Measurements from ENCODE around the gene GPR142. TPM values are rescaled to one million over a fixed set of nuclear protein-coding genes. Genes with fewer than 3 reads are reported as not detected.

The GPR142 gene
- total and polyA plus RNA-seq, 2 of the 13 experiments (the other 11 are each of a cell fraction or from before 2014, with no cell fraction given): not detected

GRCh38 chr17:74358697-74359096 is 8.6 kb upstream of the GPR142 start:
- ChIA-PET POLR2A (no interaction called here), CTCF (ENCODE audit: low intra/inter-chr PET ratio, low total read pairs) (no interaction called here)
- H3K79me2 ChIP-seq (ENCODE audit: insufficient read depth, low read length): no peaks in the 10 kb centered on the region
- no TSS peak for BruUV-seq (replicated peaks)
- no peak overlapping the region for H3K4me3 ChIP-seq (replicated peaks in 1 of 3; ENCODE audit: insufficient read depth in 1 of 3, low read depth in 2 of 3, low read length in 3 of 3)
- FAIRE-seq (no peak), ATAC-seq (no peak), DNase-seq (ENCODE audit: low spot score) (no peak)
- peaks cover 3% of the 10 kb centered on the region; the same call in 1 of the 2 replicates for H4K20me1 ChIP-seq (ENCODE audit: insufficient read depth, low read length)
- WGBS (ENCODE audit: low lambda C conversion rate): 6% methylated on average over 9 of the region's 9 CpGs
- peaks cover 14 to 85% of the 10 kb centered on the region in 2 experiments; a peak in 4 of 5 replicates for H3K27me3 ChIP-seq (ENCODE audit: control insufficient read depth in 1 of 2, insufficient read depth in 2 of 2, low read length in 2 of 2)
- H3K27ac ChIP-seq (ENCODE audit: extremely low read length, insufficient read depth, low read length): no peak overlapping the region
- in situ Hi-C loops (cut with HindIII; ENCODE audit: extremely low pct_ligation_motif_present, low pct_unique_long_range_greater_than_20kb): no loop called here
- H3K4me1 ChIP-seq (ENCODE audit: insufficient read depth, low read length): no peaks in the 10 kb centered on the region
- H2AFZ ChIP-seq (ENCODE audit: low read length): no peak overlapping the region
- intact Hi-C loops (cut with micrococcal nuclease; ENCODE audit: unreplicated experiment): no loop called here
- no peaks in the 10 kb centered on the region for H3K36me3 ChIP-seq (replicated peaks in 1 of 2; ENCODE audit: control insufficient read depth in 1 of 2, insufficient read depth in 2 of 2, low read length in 2 of 2)
- no peaks in the 10 kb centered on the region for H3K9me3 ChIP-seq (ENCODE audit: low read length)
- H3K4me2 ChIP-seq (ENCODE audit: low read depth, low read length): no peak overlapping the region
- H3K9ac ChIP-seq (ENCODE audit: insufficient read depth, low read depth, low read length): no peak overlapping the region
- TF ChIP-seq RFX5 (IDR thresholded peaks at IDR 0.05; ENCODE audit: low read depth, low read length) (no peak), NFYC (CRISPR knock-in tag; IDR thresholded peaks at IDR 0.05) (peak; percentile 46; the same call in 1 of the 2 replicates), NR2C2 (CRISPR knock-in tag; IDR thresholded peaks at IDR 0.05; ENCODE audit: borderline replicate concordance) (peak; percentile 94), ZNF597 (CRISPR knock-in tag; IDR thresholded peaks at IDR 0.05) (no peak), GABPA (IDR thresholded peaks at IDR 0.05; ENCODE audit: low read depth, low read length) (peak; percentile 26; the same call in 1 of the 2 replicates), GABPA (CRISPR knock-in tag; IDR thresholded peaks at IDR 0.05; ENCODE audit: low read depth) (peak; percentile 76), NFYB (CRISPR knock-in tag; IDR thresholded peaks at IDR 0.05) (peak; percentile 39; the same call in 1 of the 2 replicates), FIP1L1 (IDR thresholded peaks at IDR 0.05; ENCODE audit: borderline replicate concordance, insufficient read depth, low read depth, low read length) (no peak), THAP11 (CRISPR knock-in tag; IDR thresholded peaks at IDR 0.05) (peak; percentile 82), GABPB1 (CRISPR knock-in tag; IDR thresholded peaks at IDR 0.05) (peak; percentile 45; the same call in 1 of the 2 replicates), TBL1XR1 (IDR thresholded peaks at IDR 0.05; ENCODE audit: borderline replicate concordance, low read length, partially characterized antibody) (no peak), ZNF143 (CRISPR knock-in tag; IDR thresholded peaks at IDR 0.05) (peak; percentile 77)

Data from HepG2 (cell line).